ENCODE data around the gene CREB1.
"Not testable (repeated sequence)": the region's sequence is repeated elsewhere in the genome, so short reads cannot be mapped to it uniquely, and the experiment has no call there.

The CREB1 gene

GRCh38 chr2:207621501-207622039 is 91.8 kb downstream of the CREB1 start:
- no peak for DNase-seq

DNA sequence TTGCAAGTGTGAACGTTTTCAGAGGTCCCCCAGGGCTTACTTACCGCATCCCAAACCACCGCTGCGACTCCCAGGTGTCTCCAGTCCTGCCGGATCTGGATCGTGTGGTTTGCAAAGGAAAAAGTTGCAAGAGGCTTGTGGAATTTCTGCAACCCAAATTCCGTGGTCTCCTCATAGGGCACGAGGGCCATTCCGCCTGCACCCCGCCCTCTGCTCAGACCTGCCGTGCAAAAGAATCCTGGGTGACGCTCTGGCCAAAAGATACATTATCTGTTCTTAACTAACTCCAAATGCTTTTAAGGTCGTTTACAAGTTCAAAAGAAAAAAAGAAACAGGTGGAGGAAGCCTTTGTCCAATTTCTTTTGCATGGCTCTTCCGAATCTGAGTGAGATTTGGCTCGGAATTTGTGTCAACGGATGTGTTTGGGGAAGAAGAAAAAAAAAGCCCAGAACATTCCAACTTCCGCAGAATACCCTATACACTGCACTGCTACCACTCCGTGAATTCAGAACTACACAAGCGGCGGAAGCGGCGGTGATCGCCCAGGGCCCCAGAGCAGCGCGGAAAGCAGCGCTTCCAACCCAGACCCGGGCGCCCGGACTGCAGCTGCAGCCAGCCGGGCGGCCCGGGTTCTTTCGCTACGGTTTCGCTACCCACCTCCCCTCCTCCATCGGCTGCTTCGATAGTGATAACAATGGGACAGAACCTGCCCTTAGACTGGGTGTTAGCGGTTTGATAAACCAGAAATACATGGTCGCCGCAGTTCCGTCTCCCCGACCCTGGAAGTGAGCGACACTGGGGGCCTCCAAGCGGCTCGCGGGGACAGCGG is 94.6 kb downstream of the CREB1 start:
- DNase-seq: peak; percentile 66

- DNase-seq: peak; percentile 82
Observed at GRCh38 chr2:207625014-207625907, 95.5 kb downstream of the CREB1 start, which contains the start of gene METTL21A. TSS of gene METTL21A (minus strand) at chr2:207625394. CDS start at chr2:207624375, 1,019 bp downstream.

DNA sequence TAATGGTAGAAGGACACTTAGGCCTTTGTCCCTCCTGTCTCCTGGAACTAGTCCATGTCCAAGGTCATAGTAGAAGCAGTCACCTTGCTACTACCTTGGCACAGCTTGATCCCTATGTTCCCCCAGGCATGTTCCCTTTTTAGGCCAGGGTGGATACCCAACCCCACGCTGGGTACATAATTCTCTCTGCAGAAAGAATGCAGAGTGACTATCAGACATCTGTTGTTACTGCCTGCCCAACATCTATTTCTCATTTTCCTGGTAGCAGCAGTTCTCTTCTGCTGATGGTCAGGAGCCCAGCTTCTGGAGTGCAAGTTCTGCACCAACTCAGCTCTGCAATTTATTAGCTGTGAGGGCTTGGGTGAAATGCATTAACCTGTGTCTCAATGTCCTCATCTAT is 99.8 kb downstream of the CREB1 start:
- DNase-seq: no peak

DNA sequence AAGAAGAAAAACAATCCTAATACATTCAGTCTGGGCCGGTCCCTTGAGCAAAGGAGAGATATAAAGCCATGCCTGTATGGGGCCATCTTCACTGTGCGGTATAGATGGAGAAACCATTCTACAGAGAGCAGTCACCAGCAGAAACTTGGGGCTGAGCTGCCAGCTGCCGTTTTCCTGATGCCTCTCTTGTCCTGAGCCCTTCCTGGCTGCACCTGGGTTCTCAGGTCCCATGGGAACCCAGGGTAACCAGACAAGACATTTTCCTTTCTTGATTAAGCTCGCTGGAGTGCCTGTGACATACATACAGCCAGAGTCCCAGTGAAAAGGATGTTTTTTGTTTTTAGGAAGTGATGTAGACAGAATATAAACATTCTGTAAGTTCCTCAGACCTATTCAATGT is 100.7 kb downstream of the CREB1 start:
- DNase-seq: no peak

GRCh38 chr2:207632575-207633493 is 103.1 kb downstream of the CREB1 start:
- DNase-seq: peak; percentile 76

DNA sequence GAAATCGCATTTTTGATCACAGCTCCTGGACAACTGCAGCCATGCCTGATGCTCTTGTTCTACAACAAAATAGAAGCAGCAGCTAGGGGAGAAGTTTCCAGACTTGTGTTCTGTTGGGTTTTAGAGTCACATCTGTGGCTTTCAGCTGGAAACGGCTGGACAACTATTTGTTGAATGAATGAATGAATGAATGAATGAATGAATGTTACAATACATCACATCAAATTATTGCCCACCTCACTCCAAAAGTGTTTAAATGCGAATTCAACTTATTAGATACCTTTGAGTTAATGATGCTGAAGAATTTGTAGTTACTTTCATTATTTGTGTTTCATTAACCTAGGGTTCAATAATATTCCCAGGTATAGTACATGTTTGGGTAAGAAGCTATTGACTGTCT is 103.9 kb downstream of the CREB1 start:
- no peak for DNase-seq

DNA sequence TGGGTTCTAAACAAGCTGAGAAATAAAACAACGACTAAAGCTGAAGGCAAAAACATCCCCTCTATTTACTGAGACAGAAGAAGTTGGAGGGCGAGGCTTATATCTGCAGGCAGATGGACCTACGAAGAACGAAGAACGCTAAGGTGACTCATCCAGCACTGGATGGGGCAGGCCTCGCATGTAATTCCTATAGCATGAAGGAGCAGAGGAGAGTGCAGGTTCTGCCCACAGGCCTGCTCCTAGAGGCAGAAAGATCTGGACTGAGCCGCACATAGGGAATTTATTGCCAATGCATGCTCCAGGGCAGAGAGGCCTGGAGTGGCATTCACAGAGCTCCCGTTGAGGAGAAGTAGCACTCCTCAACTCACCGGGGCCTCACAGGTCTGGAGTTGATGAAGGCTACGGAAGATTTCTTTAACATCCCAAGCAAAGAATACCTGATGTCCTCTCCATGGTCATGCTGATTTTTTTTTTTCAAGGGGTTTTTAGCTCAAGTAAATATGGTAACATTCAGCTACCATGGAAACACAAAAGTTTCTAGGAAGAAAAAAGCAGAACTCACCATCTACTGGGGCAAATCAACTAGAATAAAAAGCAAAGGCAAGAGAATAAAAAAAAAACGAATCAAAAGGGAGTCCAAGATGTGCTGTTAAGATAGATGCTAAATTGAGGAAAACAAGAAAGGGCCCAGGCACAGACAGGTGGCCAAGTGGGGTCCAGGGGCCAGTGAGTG is 105.9 kb downstream of the CREB1 start:
- DNase-seq: peak; percentile 23

GRCh38 chr2:207639288-207639687 is 109.5 kb downstream of the CREB1 start:
- not testable (repeated sequence) for DNase-seq

DNA sequence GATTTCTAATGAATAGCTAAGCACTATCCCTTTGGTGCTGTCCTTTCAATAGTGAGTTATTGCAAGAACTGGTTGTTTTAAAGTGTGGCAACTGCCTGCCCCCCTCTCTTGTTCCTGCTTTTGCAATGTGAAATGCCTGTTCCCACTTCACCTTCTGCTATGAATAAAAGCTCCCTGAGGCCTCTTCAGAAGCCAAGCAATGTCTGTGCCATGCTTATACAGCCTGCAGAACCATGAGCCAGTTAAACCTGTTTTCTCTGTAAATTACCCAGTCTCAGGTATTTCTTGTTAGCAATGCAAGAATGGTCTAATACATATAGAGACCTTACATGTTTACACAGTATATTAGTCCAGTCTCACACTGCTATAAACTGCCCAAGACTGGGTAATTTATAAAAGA is 110.4 kb downstream of the CREB1 start:
- no peak for DNase-seq

- peak; percentile 4 for DNase-seq
Observed at GRCh38 chr2:207640661-207641060, 110.9 kb downstream of the CREB1 start.

- DNase-seq: no peak
Observed at GRCh38 chr2:207643892-207644291, 114.1 kb downstream of the CREB1 start.

GRCh38 chr2:207646582-207646981 is 116.8 kb downstream of the CREB1 start:
- not testable (repeated sequence) for DNase-seq

All from fibroblast of upper back skin (primary cell).